ENCODE measurements around the gene ITPRID2.
"Not testable (repeated sequence)": the region's sequence is repeated elsewhere in the genome, so short reads cannot be mapped to it uniquely, and the experiment has no call there.

The ITPRID2 gene

GRCh38 chr2:181916726-181917718 lies 25.5 kb downstream of the ITPRID2 start:
- DNase-seq (ENCODE audit: low read depth): no peak

GRCh38 chr2:181918188-181918587 lies 26.7 kb downstream of the ITPRID2 start:
- DNase-seq (ENCODE audit: low read depth): no peak

- no peak for DNase-seq (ENCODE audit: low read depth)
These were observed 31.6 kb downstream of the ITPRID2 start for GRCh38 chr2:181923121-181923520.

GRCh38 chr2:181924336-181924735 lies 32.8 kb downstream of the ITPRID2 start:
- DNase-seq (ENCODE audit: low read depth): no peak

- no peak for DNase-seq (ENCODE audit: low read depth)
These were observed 43.2 kb downstream of the ITPRID2 start for GRCh38 chr2:181934694-181935093.

GRCh38 chr2:181937473-181937872 lies 45.9 kb downstream of the ITPRID2 start:
- DNase-seq (ENCODE audit: low read depth): no peak

- no peak for DNase-seq (ENCODE audit: low read depth)
These were observed 52.0 kb downstream of the ITPRID2 start for GRCh38 chr2:181943411-181944124.

GRCh38 chr2:181944164-181944913 lies 52.8 kb downstream of the ITPRID2 start:
- DNase-seq (ENCODE audit: low read depth): no peak

GRCh38 chr2:181944914-181945291 lies 53.4 kb downstream of the ITPRID2 start:
- no peak for DNase-seq (ENCODE audit: low read depth)

- DNase-seq (ENCODE audit: low read depth): no peak
These were observed 55.1 kb downstream of the ITPRID2 start for GRCh38 chr2:181946444-181947127.

- DNase-seq (ENCODE audit: low read depth): no peak
These were observed 55.7 kb downstream of the ITPRID2 start for GRCh38 chr2:181947273-181947672.

GRCh38 chr2:181948227-181948626 lies 56.7 kb downstream of the ITPRID2 start:
- DNase-seq (ENCODE audit: low read depth): no peak

GRCh38 chr2:181949047-181949446 lies 57.5 kb downstream of the ITPRID2 start:
- peak; percentile 48 for DNase-seq (ENCODE audit: low read depth)

- DNase-seq (ENCODE audit: low read depth): no peak
These were observed 61.1 kb downstream of the ITPRID2 start for GRCh38 chr2:181952404-181953226.

GRCh38 chr2:181953881-181954537 lies 62.5 kb downstream of the ITPRID2 start:
- peak; percentile 56 for DNase-seq (ENCODE audit: low read depth)

- no peak for DNase-seq (ENCODE audit: low read depth)
These were observed 63.0 kb downstream of the ITPRID2 start for GRCh38 chr2:181954538-181954883.

GRCh38 chr2:181955010-181955409 lies 63.5 kb downstream of the ITPRID2 start:
- peak; percentile 63 for DNase-seq (ENCODE audit: low read depth)

GRCh38 chr2:181955866-181956265 lies 64.3 kb downstream of the ITPRID2 start:
- not testable (repeated sequence) for DNase-seq (ENCODE audit: low read depth)

GRCh38 chr2:181957668-181958067 lies 66.1 kb downstream of the ITPRID2 start:
- DNase-seq (ENCODE audit: low read depth): no peak

- no peak for DNase-seq (ENCODE audit: low read depth)
These were observed 67.2 kb downstream of the ITPRID2 start for GRCh38 chr2:181958726-181959125.

Data from HS-27A (cell line).